GM23338 (cell line): ENCODE results near the gene USP2.

Source experiments
- EZH2 ChIP-seq: fragments of 200-600 bp; sonication (generic); IDR thresholded peaks from one replicate; pipeline ENCODE4 v1.8.0; 2017; ENCODE audit warnings: antibody characterized with exemption, mild to moderate bottlenecking, low read depth; ENCODE audit not compliant: unreplicated experiment
- EZH2phosphoT487 ChIP-seq: fragments of 200-600 bp; sonication (generic); IDR thresholded peaks from one replicate; pipeline ENCODE4 v1.8.1; 2018; ENCODE audit warnings: antibody characterized with exemption; ENCODE audit not compliant: unreplicated experiment
- POLR2AphosphoS5 ChIP-seq: IDR thresholded peaks from 2 replicates; pipeline ENCODE4 v1.6.1; 2016; ENCODE audit warnings: antibody characterized with exemption, low read depth
- TF ChIP-seq, protein P1 (sequence below), 2 experiments: fragments of 200-600 bp in 1 of 2; sonication (generic) in 1 of 2; conservative IDR thresholded peaks; 2 replicates each; pipeline versions ENCODE4 v1.5.1 to v1.6.1; 2016 to 2017; ENCODE audit warnings: antibody characterized with exemption in 2 of 2, low read depth in 2 of 2, mild to moderate bottlenecking in 2 of 2, moderate library complexity in 1 of 2
- TF ChIP-seq, protein P2 (sequence below): IDR thresholded peaks from one replicate; pipeline ENCODE4 v1.6.1; 2018; ENCODE audit warnings: antibody characterized with exemption; ENCODE audit not compliant: unreplicated experiment

DNA sequence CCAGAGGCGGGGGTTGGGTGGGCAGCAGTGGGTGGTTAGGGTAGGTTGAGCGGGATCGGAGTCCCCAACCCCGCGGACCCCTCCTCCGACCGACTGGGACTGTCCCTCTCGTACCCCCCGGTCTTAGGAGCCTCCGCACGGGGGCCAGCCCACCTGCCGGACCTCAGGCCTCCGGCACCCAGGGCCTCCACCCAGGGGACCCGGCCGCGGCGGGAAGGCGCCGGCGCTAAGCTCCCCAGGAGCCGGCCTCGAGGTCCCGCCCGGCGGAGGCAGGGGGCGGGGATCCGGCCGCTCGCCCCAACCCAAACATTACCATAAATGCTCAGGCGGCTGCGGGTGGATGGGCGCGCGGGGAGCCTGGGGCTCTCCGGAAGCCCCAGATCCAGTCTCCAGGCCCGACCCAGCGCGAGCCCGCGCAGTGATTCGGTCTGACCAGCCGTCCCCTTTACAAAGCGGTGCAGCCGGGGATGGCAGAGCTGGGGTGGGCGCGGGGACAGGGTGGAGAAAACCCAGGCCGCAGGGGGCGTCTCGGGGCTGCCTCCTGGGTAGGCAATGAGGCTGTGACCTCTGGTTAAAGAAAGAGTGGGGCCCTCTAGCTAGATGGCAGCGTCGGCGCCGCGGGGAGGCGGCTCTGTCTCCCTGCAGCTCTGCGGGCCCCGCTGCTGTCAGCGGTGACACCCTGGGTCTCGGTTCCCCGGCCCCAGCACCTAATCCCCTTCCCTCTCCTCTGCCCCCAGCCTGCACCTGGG is 60.5 kb downstream of the USP2 start:
- TF ChIP-seq, protein P1, sequence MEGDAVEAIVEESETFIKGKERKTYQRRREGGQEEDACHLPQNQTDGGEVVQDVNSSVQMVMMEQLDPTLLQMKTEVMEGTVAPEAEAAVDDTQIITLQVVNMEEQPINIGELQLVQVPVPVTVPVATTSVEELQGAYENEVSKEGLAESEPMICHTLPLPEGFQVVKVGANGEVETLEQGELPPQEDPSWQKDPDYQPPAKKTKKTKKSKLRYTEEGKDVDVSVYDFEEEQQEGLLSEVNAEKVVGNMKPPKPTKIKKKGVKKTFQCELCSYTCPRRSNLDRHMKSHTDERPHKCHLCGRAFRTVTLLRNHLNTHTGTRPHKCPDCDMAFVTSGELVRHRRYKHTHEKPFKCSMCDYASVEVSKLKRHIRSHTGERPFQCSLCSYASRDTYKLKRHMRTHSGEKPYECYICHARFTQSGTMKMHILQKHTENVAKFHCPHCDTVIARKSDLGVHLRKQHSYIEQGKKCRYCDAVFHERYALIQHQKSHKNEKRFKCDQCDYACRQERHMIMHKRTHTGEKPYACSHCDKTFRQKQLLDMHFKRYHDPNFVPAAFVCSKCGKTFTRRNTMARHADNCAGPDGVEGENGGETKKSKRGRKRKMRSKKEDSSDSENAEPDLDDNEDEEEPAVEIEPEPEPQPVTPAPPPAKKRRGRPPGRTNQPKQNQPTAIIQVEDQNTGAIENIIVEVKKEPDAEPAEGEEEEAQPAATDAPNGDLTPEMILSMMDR (conservative IDR thresholded peaks at IDR 0.05; ENCODE audit: low read depth in 2 of 2) = 0 out of 4 replicates have a peak, but pooled peaks of 1 of the 2 experiments have one; percentile 0
- TF ChIP-seq EZH2 (no peak), POLR2AphosphoS5 (peak; percentile 60), EZH2phosphoT487 (no peak)
- TF ChIP-seq, protein P2, sequence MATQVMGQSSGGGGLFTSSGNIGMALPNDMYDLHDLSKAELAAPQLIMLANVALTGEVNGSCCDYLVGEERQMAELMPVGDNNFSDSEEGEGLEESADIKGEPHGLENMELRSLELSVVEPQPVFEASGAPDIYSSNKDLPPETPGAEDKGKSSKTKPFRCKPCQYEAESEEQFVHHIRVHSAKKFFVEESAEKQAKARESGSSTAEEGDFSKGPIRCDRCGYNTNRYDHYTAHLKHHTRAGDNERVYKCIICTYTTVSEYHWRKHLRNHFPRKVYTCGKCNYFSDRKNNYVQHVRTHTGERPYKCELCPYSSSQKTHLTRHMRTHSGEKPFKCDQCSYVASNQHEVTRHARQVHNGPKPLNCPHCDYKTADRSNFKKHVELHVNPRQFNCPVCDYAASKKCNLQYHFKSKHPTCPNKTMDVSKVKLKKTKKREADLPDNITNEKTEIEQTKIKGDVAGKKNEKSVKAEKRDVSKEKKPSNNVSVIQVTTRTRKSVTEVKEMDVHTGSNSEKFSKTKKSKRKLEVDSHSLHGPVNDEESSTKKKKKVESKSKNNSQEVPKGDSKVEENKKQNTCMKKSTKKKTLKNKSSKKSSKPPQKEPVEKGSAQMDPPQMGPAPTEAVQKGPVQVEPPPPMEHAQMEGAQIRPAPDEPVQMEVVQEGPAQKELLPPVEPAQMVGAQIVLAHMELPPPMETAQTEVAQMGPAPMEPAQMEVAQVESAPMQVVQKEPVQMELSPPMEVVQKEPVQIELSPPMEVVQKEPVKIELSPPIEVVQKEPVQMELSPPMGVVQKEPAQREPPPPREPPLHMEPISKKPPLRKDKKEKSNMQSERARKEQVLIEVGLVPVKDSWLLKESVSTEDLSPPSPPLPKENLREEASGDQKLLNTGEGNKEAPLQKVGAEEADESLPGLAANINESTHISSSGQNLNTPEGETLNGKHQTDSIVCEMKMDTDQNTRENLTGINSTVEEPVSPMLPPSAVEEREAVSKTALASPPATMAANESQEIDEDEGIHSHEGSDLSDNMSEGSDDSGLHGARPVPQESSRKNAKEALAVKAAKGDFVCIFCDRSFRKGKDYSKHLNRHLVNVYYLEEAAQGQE = no peak
